GM21423 (cell line): Measurements from ENCODE around the gene FKBP1A.
"Not testable (repeated sequence)": the region's sequence is repeated elsewhere in the genome, so short reads cannot be mapped to it uniquely, and the experiment has no call there.

Experiments
- ATAC-seq: cut with Tn5 transposase; IDR thresholded peaks from one replicate; pipeline ENCODE4 v1.9.1; 2021; ENCODE audit warnings: mild to moderate bottlenecking, moderate library complexity; ENCODE audit not compliant: unreplicated experiment

FKBP1A gene

DNA sequence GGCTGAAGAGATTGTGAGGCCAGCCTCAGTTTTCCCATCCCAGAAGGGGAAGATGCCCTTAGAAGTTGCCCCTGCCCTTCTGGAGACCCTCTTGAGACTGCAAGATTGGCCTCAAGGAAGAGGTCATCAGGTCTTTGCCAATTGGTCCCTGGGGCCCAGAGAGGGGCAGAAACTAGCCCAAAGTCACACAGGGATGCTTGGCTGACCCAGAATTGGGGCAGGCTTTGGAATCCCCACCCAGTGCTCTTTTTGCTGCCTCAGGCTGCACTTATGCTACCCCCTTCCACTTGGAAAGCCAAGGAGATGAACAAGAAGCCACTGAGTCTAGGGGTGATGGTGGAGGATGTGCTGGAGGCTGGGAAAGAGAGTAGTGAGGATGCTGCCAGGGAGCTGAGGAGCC lies 24.9 kb upstream of the FKBP1A start:
- no peak for ATAC-seq

DNA sequence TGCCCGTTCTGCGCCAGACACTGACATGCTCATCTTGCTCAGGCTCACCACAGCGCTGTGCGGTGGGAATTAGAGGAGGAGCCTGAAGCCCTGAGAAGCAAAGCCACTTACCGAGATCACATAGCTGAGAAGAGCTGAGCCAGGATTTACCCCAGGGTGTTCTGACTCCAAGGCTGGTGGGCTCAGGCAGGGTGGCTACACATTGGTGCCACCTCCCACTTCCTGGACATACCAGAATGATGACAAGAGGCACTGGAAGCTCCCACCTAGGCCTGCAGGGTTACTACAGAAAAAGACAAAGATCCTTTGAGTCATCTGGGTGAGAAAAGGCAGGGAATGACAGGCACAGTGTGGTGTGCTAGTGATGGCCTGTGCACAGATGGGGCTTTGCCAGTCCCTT lies 24.4 kb upstream of the FKBP1A start:
- ATAC-seq = no peak

DNA sequence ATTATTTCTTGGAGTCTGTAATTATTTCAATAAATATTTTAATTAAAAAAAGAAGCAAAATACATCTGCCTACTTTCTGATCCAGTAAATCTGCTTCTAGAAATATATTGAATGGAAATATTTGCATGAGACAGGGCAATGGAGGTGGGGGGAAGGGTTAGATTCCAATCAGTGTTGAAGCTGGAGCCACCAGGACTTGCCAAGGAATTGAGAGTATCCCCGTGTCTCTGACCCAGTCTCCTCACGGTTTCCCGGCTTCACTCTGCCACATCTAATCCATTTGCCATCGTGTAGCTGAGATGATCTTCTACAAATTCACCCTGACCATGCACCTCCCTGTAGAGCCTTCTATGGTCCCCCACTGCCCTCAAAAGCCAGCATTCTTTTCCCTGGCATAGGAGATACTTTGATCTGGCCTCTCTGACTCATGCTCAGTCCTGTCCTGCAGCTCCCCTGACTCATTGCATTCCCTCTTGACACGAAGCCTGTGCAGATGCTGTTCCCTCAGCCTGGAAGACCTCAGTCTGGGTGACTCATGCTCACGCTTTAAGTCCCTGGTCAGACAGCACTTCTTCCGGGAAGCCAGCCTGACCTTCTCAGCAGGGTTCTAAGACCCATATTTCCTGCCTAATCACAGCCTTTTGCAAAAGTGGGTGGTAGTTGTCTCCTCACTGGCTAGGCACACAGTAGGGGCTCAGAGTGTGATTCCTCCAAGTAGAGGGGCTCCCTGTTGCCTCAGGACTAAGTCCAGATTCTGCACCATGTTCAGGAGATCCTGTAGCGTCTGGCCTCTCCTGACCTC lies 23.0 kb upstream of the FKBP1A start:
- ATAC-seq = no peak

DNA sequence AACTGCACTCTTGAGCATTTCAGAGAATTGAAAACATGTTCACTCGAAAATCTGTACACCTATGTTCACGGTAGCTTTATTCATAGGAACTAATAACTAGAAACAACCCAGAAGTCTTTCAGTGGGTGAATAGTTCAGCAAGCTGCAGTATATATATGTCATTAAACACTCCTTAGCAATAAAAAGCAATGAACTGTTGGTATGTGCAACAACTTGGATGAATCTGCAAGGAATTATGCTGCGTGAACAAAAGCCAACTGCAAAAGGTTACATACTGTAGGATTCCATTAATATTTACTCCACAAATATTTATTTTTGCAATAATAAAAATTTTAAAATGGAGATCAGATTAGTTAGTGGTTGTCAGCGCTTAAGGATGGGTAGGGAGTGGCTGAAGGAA lies 22.1 kb upstream of the FKBP1A start:
- ATAC-seq = no peak

DNA sequence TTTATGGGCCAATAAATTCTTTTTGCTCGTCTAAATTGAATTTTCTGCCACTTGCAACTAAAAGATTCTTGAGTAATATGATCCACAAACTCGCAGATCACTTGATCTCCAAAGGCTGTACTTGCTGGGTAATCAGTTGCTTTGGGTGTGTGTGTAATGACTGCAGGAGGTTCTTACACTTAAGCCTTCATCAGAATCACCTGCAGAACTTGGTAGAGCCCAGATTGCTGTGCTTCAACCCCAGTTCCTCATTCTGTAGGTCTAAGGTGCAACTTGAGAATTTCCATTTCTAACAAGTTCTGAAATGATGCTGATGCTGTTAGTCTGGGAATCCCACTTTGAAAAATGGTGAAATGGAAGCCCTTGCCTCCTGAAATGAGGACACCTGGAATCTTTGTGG lies 12.9 kb upstream of the FKBP1A start:
- ATAC-seq = no peak

- ATAC-seq = no peak
Observed at GRCh38 chr20:1403624-1404023, 10.8 kb upstream of the FKBP1A start.

- no peak for ATAC-seq
Observed at GRCh38 chr20:1402149-1402548, 9.3 kb upstream of the FKBP1A start.

- ATAC-seq = no peak
Observed at GRCh38 chr20:1401451-1401907, 8.6 kb upstream of the FKBP1A start.

DNA sequence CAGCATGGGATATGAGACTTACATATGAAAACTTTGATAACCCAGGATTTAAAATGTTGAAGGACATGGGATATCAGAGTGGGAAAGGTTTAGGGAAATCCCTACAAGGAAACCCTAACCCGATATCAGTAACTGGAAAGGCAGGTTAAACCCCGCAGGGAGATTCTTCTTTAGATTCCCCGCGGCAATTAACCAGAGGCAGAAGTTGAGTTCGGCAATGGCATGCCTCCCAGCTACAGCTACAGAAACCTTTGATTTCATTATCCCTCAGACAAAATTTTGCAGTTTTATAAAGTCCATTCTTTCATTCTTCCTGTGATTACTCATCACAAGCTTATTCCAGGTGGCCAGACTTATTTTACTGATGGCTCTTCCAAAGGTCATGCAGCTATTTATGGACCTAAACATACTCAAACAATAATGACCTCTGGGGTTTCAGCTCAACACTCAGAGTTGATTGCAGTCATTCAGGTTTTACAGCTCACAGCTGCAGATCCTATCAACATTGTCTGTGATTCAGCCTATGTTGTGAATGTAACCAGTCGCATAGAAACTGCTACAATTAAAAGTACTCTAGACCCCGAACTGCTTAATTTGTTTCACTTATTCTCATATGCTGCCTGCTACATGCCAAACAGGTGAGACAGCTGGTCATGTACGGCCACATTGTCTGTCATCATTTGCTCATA lies 7.0 kb upstream of the FKBP1A start:
- ATAC-seq = not testable (repeated sequence)

GRCh38 chr20:1398185-1398584 lies 5.3 kb upstream of the FKBP1A start:
- ATAC-seq = not testable (repeated sequence)

DNA sequence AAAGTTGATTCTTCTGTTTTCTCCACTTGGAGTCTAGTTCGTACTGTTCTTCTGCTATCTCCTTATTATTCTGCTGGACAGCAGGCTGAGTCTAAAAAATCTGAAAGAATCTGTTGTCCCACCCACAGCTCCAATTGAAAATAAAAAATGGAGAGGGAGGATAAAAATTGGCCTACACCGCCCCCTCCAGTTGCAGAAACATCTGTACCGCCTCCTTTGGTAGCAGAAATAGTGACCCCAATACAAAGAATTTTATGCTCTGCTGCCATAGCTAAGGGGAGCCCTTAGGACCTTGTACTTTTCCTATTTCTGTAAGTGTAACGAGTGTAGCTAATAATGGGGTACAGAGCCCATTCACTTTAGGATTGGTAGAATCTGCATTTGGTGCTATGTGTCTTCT lies 4.9 kb upstream of the FKBP1A start:
- ATAC-seq = no peak

DNA sequence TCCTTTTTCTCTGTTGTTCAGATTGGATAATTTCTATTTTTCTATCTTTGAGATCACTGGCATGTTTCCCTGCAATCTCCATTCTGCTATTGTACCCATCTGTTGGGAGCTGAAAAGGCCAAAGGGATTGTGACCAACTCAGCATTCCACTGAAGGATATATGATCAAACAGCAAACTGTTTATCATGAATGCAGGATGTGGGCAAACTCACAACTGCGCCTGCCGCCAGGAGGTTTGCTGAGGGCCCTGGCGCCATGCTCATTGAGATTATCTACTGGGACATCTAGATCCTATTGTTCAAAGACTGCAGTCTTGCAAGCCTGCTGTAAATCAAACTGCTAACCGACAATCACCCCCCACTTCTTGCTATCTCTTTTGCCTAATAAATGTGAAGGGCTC lies 3.8 kb upstream of the FKBP1A start:
- no peak for ATAC-seq

GRCh38 chr20:1396264-1396663 lies 3.4 kb upstream of the FKBP1A start:
- no peak for ATAC-seq

DNA sequence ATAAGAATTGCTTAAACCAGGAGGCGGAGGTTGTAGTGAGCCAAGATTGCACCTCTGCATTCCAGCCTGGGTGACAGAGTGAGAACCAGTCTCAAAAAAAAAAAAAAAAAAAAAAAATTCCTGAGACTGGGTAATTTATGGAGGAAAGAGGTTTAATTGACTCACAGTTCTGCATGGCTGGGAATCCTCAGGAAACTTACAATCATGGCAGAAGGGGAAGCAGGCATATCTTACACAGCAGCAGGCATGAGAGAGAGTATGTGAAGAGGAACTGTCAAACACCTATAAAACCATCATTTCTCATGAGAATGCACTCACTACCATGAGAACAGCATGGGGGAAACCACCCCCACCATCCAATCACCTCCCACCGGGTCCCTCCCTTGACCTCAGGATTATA lies 1.8 kb upstream of the FKBP1A start:
- ATAC-seq = no peak

GRCh38 chr20:1393507-1393882 lies 641 bp upstream of the FKBP1A start:
- no peak for ATAC-seq

GRCh38 chr20:1392443-1392692 lies 486 bp downstream of the FKBP1A start:
- ATAC-seq = peak; percentile 14

- ATAC-seq = no peak
Observed at GRCh38 chr20:1391640-1392442, 1.0 kb downstream of the FKBP1A start.

- ATAC-seq = no peak
Observed at GRCh38 chr20:1390581-1391403, 2.1 kb downstream of the FKBP1A start.

- ATAC-seq = no peak
Observed at GRCh38 chr20:1389703-1390580, 2.9 kb downstream of the FKBP1A start.
